ENCODE results near the gene ZNF536.

ZNF536 gene

GRCh38 chr19:30518965-30519606 is 146.9 kb downstream of the ZNF536 start:
- DNase-seq (ENCODE audit: low read depth in 1 of 2, low spot score in 1 of 2) = no peak
- Histone ChIP-seq H3K27me3 (ENCODE audit: insufficient read depth, poor library complexity, severe bottlenecking) (no peaks in the 10 kb centered on the region), H3K27ac (replicated peaks) (no peak overlapping the region), H3K4me3 (replicated peaks; ENCODE audit: insufficient read depth, low read length) (no peak overlapping the region)
- TF ChIP-seq GABPA (IDR thresholded peaks at IDR 0.05; ENCODE audit: low read depth) (no peak), POLR2AphosphoS5 (IDR thresholded peaks at IDR 0.05; ENCODE audit: low read depth) (no peak), SPI1 (IDR thresholded peaks at IDR 0.05; ENCODE audit: borderline replicate concordance, low read depth) (no peak), CTCF (IDR thresholded peaks at IDR 0.05; ENCODE audit: insufficient read depth, low read length) (no peak), REST (IDR thresholded peaks at IDR 0.05; ENCODE audit: insufficient replicate concordance, low read depth) (no peak)

GRCh38 chr19:30519607-30520205 is 147.5 kb downstream of the ZNF536 start:
- no peak overlapping the region for H3K27ac ChIP-seq (replicated peaks)
- no peak for DNase-seq (ENCODE audit: low read depth in 1 of 2, low spot score in 1 of 2)
- H3K27me3 ChIP-seq (ENCODE audit: insufficient read depth, poor library complexity, severe bottlenecking) = no peaks in the 10 kb centered on the region
- H3K4me3 ChIP-seq (replicated peaks; ENCODE audit: insufficient read depth, low read length) = no peak overlapping the region
- no peak for TF ChIP-seq POLR2AphosphoS5 (IDR thresholded peaks at IDR 0.05; ENCODE audit: low read depth)
- no peak for TF ChIP-seq GABPA (IDR thresholded peaks at IDR 0.05; ENCODE audit: low read depth)
- TF ChIP-seq CTCF (IDR thresholded peaks at IDR 0.05; ENCODE audit: insufficient read depth, low read length) = no peak
- no peak for TF ChIP-seq SPI1 (IDR thresholded peaks at IDR 0.05; ENCODE audit: borderline replicate concordance, low read depth)
- no peak for TF ChIP-seq REST (IDR thresholded peaks at IDR 0.05; ENCODE audit: insufficient replicate concordance, low read depth)

GRCh38 chr19:30520735-30521479 is 148.7 kb downstream of the ZNF536 start:
- H3K27me3 ChIP-seq (ENCODE audit: insufficient read depth, poor library complexity, severe bottlenecking) = no peaks in the 10 kb centered on the region

More at GRCh38 chr19:30520735-30521479, 148.7 kb downstream of the ZNF536 start:
- no peak for DNase-seq (ENCODE audit: low read depth in 1 of 2, low spot score in 1 of 2)
- no peak overlapping the region for H3K4me3 ChIP-seq (replicated peaks; ENCODE audit: insufficient read depth, low read length)
- no peak for TF ChIP-seq CTCF (IDR thresholded peaks at IDR 0.05; ENCODE audit: insufficient read depth, low read length)
- no peak for TF ChIP-seq POLR2AphosphoS5 (IDR thresholded peaks at IDR 0.05; ENCODE audit: low read depth)
- TF ChIP-seq GABPA (IDR thresholded peaks at IDR 0.05; ENCODE audit: low read depth) = no peak
- no peak for TF ChIP-seq SPI1 (IDR thresholded peaks at IDR 0.05; ENCODE audit: borderline replicate concordance, low read depth)
- TF ChIP-seq REST (IDR thresholded peaks at IDR 0.05; ENCODE audit: insufficient replicate concordance, low read depth) = no peak
- no peak overlapping the region for H3K27ac ChIP-seq (replicated peaks)

Measured in HL-60 (cell line).